GM12878 (cell line): Measurements from ENCODE around the gene SH3YL1. TPM values are rescaled to one million over a fixed set of nuclear protein-coding genes. Genes with fewer than 3 reads are reported as not detected.

Experiments used
- ATAC-seq: fragments of 200-7000 bp; cut with Tn5 transposase; 3 replicates; pipeline ENCODE4 v1.9.1; 2020; ENCODE audit warnings: mild to moderate bottlenecking, moderate library complexity
- BruUV-seq: library from RNA; stranded (reverse); fragments of 400-500 nt; replicated peaks from 2 replicates; lab custom pipeline; 2021; lab: Mats Ljungman, UMichigan
- CTCF ChIA-PET: fragments of 300-600 bp; sonication (Branson Sonifier 250); formaldehyde crosslinking; extraction: SDS; loops from one replicate; lab custom pipeline; 2021; ENCODE audit warnings: inconsistent platforms; lab: Yijun Ruan, JAX
- POLR2A ChIA-PET: fragments of 350-600 bp; formaldehyde crosslinking; extraction: SDS; loops from one replicate; lab custom pipeline; 2021; ENCODE audit warnings: inconsistent platforms; lab: Charles Lee
- RAD21 ChIA-PET: fragments of 300-600 bp; sonication (Branson Sonifier 250); formaldehyde crosslinking; loops from one replicate; lab custom pipeline; 2023; ENCODE audit warnings: antibody characterized with exemption; ENCODE audit not compliant: unreplicated experiment; lab: Charles Lee
- SMC1A ChIA-PET: fragments of 300-600 bp; sonication (Branson Sonifier 250); formaldehyde crosslinking; loops from one replicate; lab custom pipeline; 2023; ENCODE audit not compliant: unreplicated experiment, uncharacterized antibody; lab: Charles Lee
- DNase-seq: peaks from one replicate; pipeline ENCODE4 v3.0.0-alpha.2; 2011; ENCODE audit warnings: low read depth, low spot score
- FAIRE-seq: peaks from 3 replicates; lab custom pipeline; 2011; peaks lifted over from hg19 to GRCh38; lab: Jason Lieb, UNC
- H2AFZ ChIP-seq: 2 replicates; pipeline ENCODE4 v1.6.0; 2011; ENCODE audit warnings: low read depth, low read length, control low read depth; ENCODE audit not compliant: control insufficient read depth
- H3K27ac ChIP-seq: 2 replicates; pipeline ENCODE4 v1.5.1; 2011; ENCODE audit warnings: control low read depth; ENCODE audit not compliant: control insufficient read depth, insufficient read depth
- H3K27me3 ChIP-seq, 2 experiments: replicated peaks in 1 of 2; 2 replicates each; pipeline versions ENCODE4 v1.6.0 to v1.6.1; 2011; ENCODE audit warnings: low read length in 1 of 2; ENCODE audit not compliant: control insufficient read depth in 2 of 2, insufficient read depth in 2 of 2
- H3K36me3 ChIP-seq, 2 experiments: 2 replicates each; pipeline ENCODE4 v1.5.1; 2011; ENCODE audit warnings: low read length in 1 of 2; ENCODE audit not compliant: control insufficient read depth in 2 of 2, insufficient read depth in 2 of 2
- H3K4me1 ChIP-seq: 2 replicates; pipeline ENCODE4 v1.6.1; 2011; ENCODE audit warnings: mild to moderate bottlenecking, low read length, moderate library complexity, mixed read lengths; ENCODE audit not compliant: control insufficient read depth, insufficient read depth
- H3K4me2 ChIP-seq: 2 replicates; pipeline ENCODE4 v1.6.0; 2011; ENCODE audit warnings: control low read depth; ENCODE audit not compliant: control insufficient read depth, insufficient read depth
- H3K4me3 ChIP-seq: fragments of 200-600 bp; sonication (generic); 2 replicates; pipeline ENCODE4 v1.5.1; 2016
- H3K79me2 ChIP-seq: 2 replicates; pipeline ENCODE4 v1.6.0; 2011; ENCODE audit warnings: low read length; ENCODE audit not compliant: control insufficient read depth, insufficient read depth
- H3K9ac ChIP-seq: 2 replicates; pipeline ENCODE4 v1.8.0; 2011; ENCODE audit warnings: low read length, control low read depth, mixed read lengths; ENCODE audit not compliant: control insufficient read depth, insufficient read depth
- H3K9me3 ChIP-seq: replicated peaks from 3 replicates; pipeline ENCODE4 v1.5.1; 2011; ENCODE audit warnings: mild to moderate bottlenecking, low read length; ENCODE audit not compliant: control insufficient read depth, insufficient read depth
- H4K20me1 ChIP-seq: 2 replicates; pipeline ENCODE4 v1.6.0; 2011; ENCODE audit not compliant: control insufficient read depth, insufficient read depth
- BACH1 ChIP-seq: fragments of 450-650 bp; IDR thresholded peaks from 2 replicates; pipeline ENCODE4 v1.6.1; 2017; ENCODE audit warnings: mild to moderate bottlenecking, borderline replicate concordance
- CEBPB ChIP-seq, 2 experiments: fragments of 150-350 bp in 1 of 2; IDR thresholded peaks; 2 replicates each; pipeline ENCODE4 v1.6.1; 2012 to 2014; ENCODE audit warnings: low read depth in 2 of 2, low read length in 2 of 2, borderline replicate concordance in 1 of 2, inconsistent platforms in 1 of 2
- ESRRA ChIP-seq: IDR thresholded peaks from 2 replicates; pipeline ENCODE4 v1.6.1; 2012; ENCODE audit warnings: mild to moderate bottlenecking, low read length, improper control_type of control experiment
- IRF5 ChIP-seq: fragments of 450-650 bp; IDR thresholded peaks from 2 replicates; pipeline ENCODE4 v1.6.1; 2017; ENCODE audit warnings: borderline replicate concordance
- MYC ChIP-seq: IDR thresholded peaks from 2 replicates; pipeline ENCODE4 v1.6.1; 2011; ENCODE audit warnings: mild to moderate bottlenecking, low read length, moderate library complexity, inconsistent platforms; ENCODE audit not compliant: insufficient read depth, insufficient replicate concordance, insufficient read length, severe bottlenecking
- WGBS: methylation state at CpG from one replicate; pipeline ENCODE4 v1.1.6; 2016; ENCODE audit warnings: low lambda C conversion rate; ENCODE audit not compliant: insufficient replicate concordance, insufficient coverage; ENCODE audit errors: missing lambda C conversion rate; 5-methylcytosine and 5-hydroxymethylcytosine counted together
- in situ Hi-C: fragments of 300-500 bp; cut with MboI; formaldehyde crosslinking; loops from 9 replicates; pipeline ENCODE4 v1.14.3; 2018; ENCODE audit warnings: mixed read lengths
- intact Hi-C: fragments of 100-400 bp; cut with micrococcal nuclease; formaldehyde crosslinking; loops from one replicate; pipeline ENCODE4 v1.14.2; 2022; ENCODE audit not compliant: unreplicated experiment
- polyA plus RNA-seq, 11 experiments: library from polyadenylated mRNA; depleted of rRNA in 4 of 11; unstranded in 6 of 11; stranded (reverse) in 5 of 11; fragments of >200 nt; fragmentation: Nextera tagmentation in 4 of 11; fragmentation: Illumina TruSeq in 1 of 11; extraction: Ambion mirVana in 4 of 11; extraction: Trizol in 1 of 11; gene quantifications; 1 replicate in 1 of 11; 2 replicates in 10 of 11; pipeline versions ENCODE4 v1.2.1 to v1.2.3, GENCODE V29; 2011 to 2016; ENCODE audit warnings: inconsistent platforms in 2 of 11, missing spikeins in 2 of 11, low read depth in 1 of 11
- total RNA-seq, 4 experiments: library from RNA; depleted of rRNA in 3 of 4; stranded (reverse); fragments of >200 nt in 3 of 4; fragmentation: Illumina TruSeq in 1 of 4; extraction: Trizol in 1 of 4; gene quantifications; 2 replicates each; pipeline versions ENCODE4 v1.2.1 to v1.2.3, GENCODE V29; 2013 to 2021

SH3YL1 gene
- total and polyA plus RNA-seq, 10 of the 15 experiments (the other 5 are each of a cell fraction or from before 2014, with no cell fraction given), result 12.2 to 22.4 (median 17.2) TPM

GRCh38 chr2:177733-178132 is 86.1 kb downstream of the SH3YL1 start:
- Histone ChIP-seq H3K4me2 (no peak overlapping the region), H3K4me1 (no peaks in the 10 kb centered on the region), H3K27me3 (no peaks in the 10 kb centered on the region), H3K9me3 (no peaks in the 10 kb centered on the region), H4K20me1 (no peaks in the 10 kb centered on the region), H2AFZ (no peak overlapping the region), H3K4me3 (no peak overlapping the region), H3K27ac (no peak overlapping the region), H3K9ac (no peak overlapping the region), H3K36me3 (no peaks in the 10 kb centered on the region), H3K79me2 (no peaks in the 10 kb centered on the region)
- RAD21 ChIA-PET, result interaction anchor here (1.3 kb wide), 1 partner anchor 16 kb away, joined by 3 read pairs; no protein-coding TSS in a partner anchor
- SMC1A ChIA-PET, result interaction anchor here (0.6 to 1.7 kb wide), 4 partner anchors 16 to 96 kb away, joined by 3 to 7 read pairs (median 3); no protein-coding TSS in a partner anchor
- DNase-seq (no peak), FAIRE-seq (no peak), ATAC-seq (no peak)
- CTCF ChIA-PET, result interaction anchor here (0.9 to 1.1 kb wide), 2 partner anchors 13 to 36 kb away, joined by 3 read pairs; no protein-coding TSS in a partner anchor
- no TSS peak for BruUV-seq
- 41% methylated on average over 2 of the region's 2 CpGs for WGBS
- intact Hi-C loops (no loop called here), in situ Hi-C loops (no loop called here)
- TF ChIP-seq ESRRA, result no peak
- TF ChIP-seq CEBPB (IDR thresholded peaks at IDR 0.05; ENCODE audit: borderline replicate concordance in 1 of 2, low read depth in 2 of 2, low read length in 2 of 2), result no peak
- no peak for TF ChIP-seq IRF5
- no peak for TF ChIP-seq BACH1
- no peak for TF ChIP-seq MYC
- POLR2A ChIA-PET, result interaction anchor here (0.7 kb wide), 1 partner anchor 13 kb away, joined by 3 read pairs; no protein-coding TSS in a partner anchor
